Neuron (in vitro differentiated cells): Measurements from ENCODE around the gene FGF14.

Experiments used
- H2AFZ ChIP-seq: one replicate; pipeline ENCODE4 v1.6.1; 2013; ENCODE audit warnings: low read depth, mild to moderate bottlenecking, inconsistent platforms, low read length, moderate library complexity
- H3K27me3 ChIP-seq: one replicate; pipeline ENCODE4 v1.6.1; 2013; ENCODE audit warnings: low read length; ENCODE audit not compliant: insufficient read depth
- H3K36me3 ChIP-seq: one replicate; pipeline ENCODE4 v1.6.1; 2013; ENCODE audit warnings: low read length; ENCODE audit not compliant: insufficient read depth
- H3K4me1 ChIP-seq: one replicate; pipeline ENCODE4 v1.6.1; 2013; ENCODE audit warnings: low read length; ENCODE audit not compliant: insufficient read depth
- H3K4me3 ChIP-seq: 2 replicates; pipeline ENCODE4 v1.5.1; 2013; ENCODE audit warnings: mild to moderate bottlenecking, low read length, moderate library complexity
- H3K9me3 ChIP-seq: one replicate; pipeline ENCODE4 v1.6.1; 2013; ENCODE audit warnings: low read length

The FGF14 gene

GRCh38 chr13:101673360-101674105, 728.3 kb downstream of the FGF14 start:
- Histone ChIP-seq H3K27me3 (no peaks in the 10 kb centered on the region), H2AFZ (no peak overlapping the region), H3K9me3 (no peaks in the 10 kb centered on the region), H3K4me3 (no peak overlapping the region), H3K36me3 (no peaks in the 10 kb centered on the region), H3K4me1 (no peaks in the 10 kb centered on the region)

DNA sequence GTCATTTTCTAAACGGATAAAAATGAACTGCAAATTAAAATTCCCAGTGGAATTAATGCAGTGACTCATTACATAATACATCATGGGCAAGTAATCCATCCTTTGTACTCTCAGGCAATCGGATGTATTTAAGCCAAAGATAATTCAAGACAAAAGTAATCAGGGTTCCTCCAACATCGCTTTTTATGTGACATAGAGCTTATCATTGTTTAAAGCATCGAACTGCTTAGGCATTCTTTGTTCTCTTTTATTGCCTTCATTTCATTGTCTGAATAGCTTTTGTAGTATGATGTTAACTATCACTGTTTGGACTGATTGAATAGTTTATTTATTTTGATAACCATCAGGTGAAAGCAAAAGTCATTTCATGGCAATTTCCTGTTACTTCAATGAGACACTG, 740.0 kb downstream of the FGF14 start:
- H3K27me3 ChIP-seq: no peaks in the 10 kb centered on the region

More for the DNA sequence above, 740.0 kb downstream of the FGF14 start:
- H3K4me1 ChIP-seq: no peaks in the 10 kb centered on the region
- no peak overlapping the region for H2AFZ ChIP-seq
- H3K4me3 ChIP-seq: no peak overlapping the region
- no peaks in the 10 kb centered on the region for H3K9me3 ChIP-seq
- H3K36me3 ChIP-seq: no peaks in the 10 kb centered on the region
